Measurements from ENCODE around the gene RRP15. TPM values are rescaled to one million over a fixed set of nuclear protein-coding genes. Genes with fewer than 3 reads are reported as not detected.

RRP15 gene
- total RNA-seq, 2 donors from 2014 or later: 24.9 to 27.3 TPM

DNA sequence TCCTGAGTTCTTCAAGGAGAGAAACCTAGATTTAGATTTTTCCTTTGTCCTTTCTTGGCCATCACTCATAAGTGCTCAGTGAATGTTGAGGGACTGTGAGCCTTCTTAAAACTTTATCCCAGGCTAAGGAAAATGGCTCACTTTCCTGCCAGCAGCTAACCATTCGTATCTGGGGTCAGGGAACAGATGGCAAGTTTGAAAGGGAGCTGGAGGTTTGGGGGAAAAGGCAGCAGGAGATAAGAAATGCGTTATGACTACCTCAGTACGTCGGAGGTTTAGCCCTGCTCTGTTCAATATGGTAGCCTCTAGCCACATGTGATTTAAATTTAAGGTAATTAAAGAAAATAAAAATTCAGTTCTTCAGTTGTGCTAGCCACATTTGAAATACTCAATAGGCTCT is 13.3 kb downstream of the RRP15 start:
- Mint-ChIP-seq H3K27me3 (ENCODE audit: insufficient read depth) (no peaks in the 10 kb centered on the region), H3K9me3 (no peaks in the 10 kb centered on the region), H3K27ac (no peak overlapping the region), H3K4me3 (no peak overlapping the region), H3K36me3 (ENCODE audit: low read depth) (peaks cover 12% of the 10 kb centered on the region), H3K4me1 (peaks cover 48% of the 10 kb centered on the region)
- Histone ChIP-seq H3K36me3 (ENCODE audit: control insufficient read depth, insufficient read depth, low read length) (peaks cover 12% of the 10 kb centered on the region), H3K9ac (ENCODE audit: extremely low read depth, low read length, poor library complexity, severe bottlenecking) (no peak overlapping the region), H3K4me1 (ENCODE audit: control insufficient read depth, insufficient read depth, low read length) (peaks cover 7% of the 10 kb centered on the region), H3K27ac (ENCODE audit: low read depth, low read length) (no peak overlapping the region), H3K27me3 (ENCODE audit: control insufficient read depth, insufficient read depth, low read length, poor library complexity, severe bottlenecking) (no peaks in the 10 kb centered on the region), H3K4me3 (ENCODE audit: low read length) (no peak overlapping the region), H3K9me3 (ENCODE audit: control insufficient read depth, low read length) (no peaks in the 10 kb centered on the region)
- DNase-seq: no peak
- TF ChIP-seq CTCF (conservative IDR thresholded peaks at IDR 0.05): no peak
- 76 to 78% methylated on average over 4 of the region's 4 CpGs for WGBS, 2 experiments (ENCODE audit: insufficient coverage in 1 of 2, insufficient read length in 1 of 2)

DNA sequence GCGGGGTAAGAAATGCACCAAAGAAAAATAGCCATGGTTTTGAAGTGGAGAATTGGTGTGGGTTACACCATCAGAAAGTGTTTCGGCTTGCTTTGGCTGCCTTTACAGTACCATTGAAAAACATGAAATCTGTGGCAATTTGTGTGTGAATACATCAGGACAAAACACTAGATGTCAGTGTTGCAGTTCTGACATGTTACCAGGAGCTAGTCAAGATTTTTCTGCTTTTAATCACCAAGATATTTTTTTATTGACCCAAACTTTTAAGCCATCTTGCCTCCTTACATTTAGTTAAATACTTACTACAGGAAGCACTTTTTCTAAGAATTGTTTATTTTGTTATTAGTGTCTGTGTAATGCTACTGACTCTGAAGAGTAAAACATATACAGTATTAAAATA is 14.3 kb downstream of the RRP15 start:
- no peaks in the 10 kb centered on the region for H3K27me3 Mint-ChIP-seq (ENCODE audit: insufficient read depth)
- H3K4me3 Mint-ChIP-seq: no peak overlapping the region
- Histone ChIP-seq H3K36me3 (ENCODE audit: control insufficient read depth, insufficient read depth, low read length) (peaks cover 15% of the 10 kb centered on the region), H3K27ac (ENCODE audit: low read depth, low read length) (no peak overlapping the region), H3K4me1 (ENCODE audit: control insufficient read depth, insufficient read depth, low read length) (peaks cover 7% of the 10 kb centered on the region), H3K9me3 (ENCODE audit: control insufficient read depth, low read length) (no peaks in the 10 kb centered on the region), H3K9ac (ENCODE audit: extremely low read depth, low read length, poor library complexity, severe bottlenecking) (no peak overlapping the region), H3K4me3 (ENCODE audit: low read length) (no peak overlapping the region), H3K27me3 (ENCODE audit: control insufficient read depth, insufficient read depth, low read length, poor library complexity, severe bottlenecking) (no peaks in the 10 kb centered on the region)
- 63 to 74% methylated on average over 2 of the region's 2 CpGs for WGBS, 2 experiments (ENCODE audit: insufficient coverage in 1 of 2, insufficient read length in 1 of 2)
- DNase-seq: no peak
- H3K36me3 Mint-ChIP-seq (ENCODE audit: low read depth): peaks cover 5% of the 10 kb centered on the region
- peak; percentile 75 for TF ChIP-seq CTCF (conservative IDR thresholded peaks at IDR 0.05)
- peaks cover 48% of the 10 kb centered on the region for H3K4me1 Mint-ChIP-seq
- H3K27ac Mint-ChIP-seq: no peak overlapping the region
- no peaks in the 10 kb centered on the region for H3K9me3 Mint-ChIP-seq

DNA sequence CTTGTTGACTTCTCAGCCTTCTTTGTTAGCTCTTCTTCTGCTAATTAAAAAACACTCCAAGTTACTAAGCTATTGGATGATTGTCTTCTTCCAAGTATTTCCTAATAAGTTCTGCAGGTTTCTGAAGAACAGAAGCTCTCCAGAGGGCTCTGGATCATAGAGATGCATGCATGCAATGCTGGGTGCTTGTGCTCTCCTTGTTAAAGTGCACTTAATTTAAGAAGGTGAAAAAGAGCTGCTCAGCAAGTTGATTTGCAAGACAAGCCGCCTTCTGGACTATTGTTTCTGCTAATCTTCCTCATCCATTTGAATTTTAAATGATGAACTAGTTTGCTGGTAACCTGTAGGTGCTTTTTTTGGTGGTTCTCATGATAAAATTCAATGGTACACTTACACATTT is 16.1 kb downstream of the RRP15 start:
- H3K9me3 Mint-ChIP-seq: no peaks in the 10 kb centered on the region
- H3K4me3 Mint-ChIP-seq: no peak overlapping the region
- peak; percentile 59 for DNase-seq
- Histone ChIP-seq H3K9ac (ENCODE audit: extremely low read depth, low read length, poor library complexity, severe bottlenecking) (no peak overlapping the region), H3K9me3 (ENCODE audit: control insufficient read depth, low read length) (no peaks in the 10 kb centered on the region), H3K27me3 (ENCODE audit: control insufficient read depth, insufficient read depth, low read length, poor library complexity, severe bottlenecking) (no peaks in the 10 kb centered on the region), H3K4me1 (ENCODE audit: control insufficient read depth, insufficient read depth, low read length) (peaks cover 7% of the 10 kb centered on the region), H3K4me3 (ENCODE audit: low read length) (no peak overlapping the region), H3K27ac (ENCODE audit: low read depth, low read length) (no peak overlapping the region), H3K36me3 (ENCODE audit: control insufficient read depth, insufficient read depth, low read length) (peaks cover 17% of the 10 kb centered on the region)
- no peak overlapping the region for H3K27ac Mint-ChIP-seq
- H3K36me3 Mint-ChIP-seq (ENCODE audit: low read depth): peaks cover 8% of the 10 kb centered on the region
- H3K27me3 Mint-ChIP-seq (ENCODE audit: insufficient read depth): no peaks in the 10 kb centered on the region
- WGBS, 2 experiments (ENCODE audit: insufficient coverage in 1 of 2, insufficient read length in 1 of 2): 29% methylated on average over 1 of the region's 1 CpG; no CpG with 5 or more reads in 1 of the 2 experiments
- peaks cover 50% of the 10 kb centered on the region for H3K4me1 Mint-ChIP-seq
- TF ChIP-seq CTCF (conservative IDR thresholded peaks at IDR 0.05): no peak
